Central memory CD8-positive, alpha-beta T cell (primary cell): ENCODE data around the gene OPALIN.

Experiments used
- ATAC-seq: fragments of 150-1000 bp; cut with Tn5 transposase; replicated peaks from 2 replicates; pipeline ENCODE4 v1.10.0; 2022; ENCODE audit warnings: mild to moderate bottlenecking, moderate FRiP score, moderate number of reproducible peaks; ENCODE audit not compliant: poor library complexity, severe bottlenecking; ENCODE audit errors: extremely low read depth
- DNase-seq, 2 donors: peaks; one replicate each; pipeline ENCODE4 v3.0.0; 2021; ENCODE audit warnings: low spot score in 2 of 2
- H3K27ac Mint-ChIP-seq: one replicate; pipeline ENCODE4 v1.8.0; 2022; ENCODE audit warnings: low read depth, mild to moderate bottlenecking, moderate library complexity, mixed read lengths
- H3K27me3 Mint-ChIP-seq: one replicate; pipeline ENCODE4 v1.8.0; 2022; ENCODE audit warnings: mixed read lengths
- H3K36me3 Mint-ChIP-seq: one replicate; pipeline ENCODE4 v1.8.0; 2022; ENCODE audit warnings: mild to moderate bottlenecking, moderate library complexity, mixed read lengths; ENCODE audit not compliant: insufficient read depth
- H3K4me1 Mint-ChIP-seq: one replicate; pipeline ENCODE4 v1.8.0; 2022; ENCODE audit warnings: mixed read lengths
- H3K4me3 Mint-ChIP-seq: one replicate; pipeline ENCODE4 v1.8.0; 2022; ENCODE audit warnings: mild to moderate bottlenecking, moderate library complexity, mixed read lengths
- H3K9me3 Mint-ChIP-seq: one replicate; pipeline ENCODE4 v1.8.0; 2022; ENCODE audit warnings: mixed read lengths

Gene OPALIN

GRCh38 chr10:96341219-96342182, 17.3 kb downstream of the OPALIN start:
- DNase-seq = no peak
- no peaks in the 10 kb centered on the region for H3K9me3 Mint-ChIP-seq
- H3K27me3 Mint-ChIP-seq = peaks cover 45% of the 10 kb centered on the region
- no peaks in the 10 kb centered on the region for H3K36me3 Mint-ChIP-seq
- H3K4me3 Mint-ChIP-seq = no peak overlapping the region
- H3K27ac Mint-ChIP-seq = no peak overlapping the region
- no peak for ATAC-seq
- no peaks in the 10 kb centered on the region for H3K4me1 Mint-ChIP-seq

GRCh38 chr10:96339956-96340904, 18.6 kb downstream of the OPALIN start:
- ATAC-seq (peak; percentile 54), DNase-seq (no peak)
- Mint-ChIP-seq H3K4me1 (no peaks in the 10 kb centered on the region), H3K27ac (no peak overlapping the region), H3K4me3 (no peak overlapping the region), H3K9me3 (no peaks in the 10 kb centered on the region), H3K27me3 (peaks cover 45% of the 10 kb centered on the region), H3K36me3 (no peaks in the 10 kb centered on the region)

- ATAC-seq (no peak), DNase-seq (no peak)
- Mint-ChIP-seq H3K4me3 (no peak overlapping the region), H3K36me3 (no peaks in the 10 kb centered on the region), H3K9me3 (no peaks in the 10 kb centered on the region), H3K27me3 (peaks cover 45% of the 10 kb centered on the region), H3K27ac (no peak overlapping the region), H3K4me1 (no peaks in the 10 kb centered on the region)
Observed at GRCh38 chr10:96339383-96339782, 19.4 kb downstream of the OPALIN start.

GRCh38 chr10:96338279-96338925, 20.4 kb downstream of the OPALIN start:
- Mint-ChIP-seq H3K27ac (no peak overlapping the region), H3K36me3 (no peaks in the 10 kb centered on the region), H3K9me3 (no peaks in the 10 kb centered on the region), H3K27me3 (peaks cover 47% of the 10 kb centered on the region), H3K4me3 (no peak overlapping the region), H3K4me1 (no peaks in the 10 kb centered on the region)
- no peak for DNase-seq
- ATAC-seq = no peak

GRCh38 chr10:96337106-96337505, 21.7 kb downstream of the OPALIN start:
- no peaks in the 10 kb centered on the region for H3K4me1 Mint-ChIP-seq
- no peak for ATAC-seq
- H3K27ac Mint-ChIP-seq = no peak overlapping the region
- H3K27me3 Mint-ChIP-seq = peaks cover 40% of the 10 kb centered on the region
- no peak overlapping the region for H3K4me3 Mint-ChIP-seq
- H3K36me3 Mint-ChIP-seq = peaks cover 1% of the 10 kb centered on the region
- no peak for DNase-seq
- no peaks in the 10 kb centered on the region for H3K9me3 Mint-ChIP-seq

- ATAC-seq = no peak
- no peak overlapping the region for H3K27ac Mint-ChIP-seq
Observed at GRCh38 chr10:96334616-96335526, 23.9 kb downstream of the OPALIN start.

GRCh38 chr10:96333101-96333500, 25.7 kb downstream of the OPALIN start:
- Mint-ChIP-seq H3K9me3 (no peaks in the 10 kb centered on the region), H3K4me1 (no peaks in the 10 kb centered on the region), H3K27me3 (peaks cover 54% of the 10 kb centered on the region), H3K27ac (peak overlapping the region; percentile 10), H3K36me3 (peaks cover 1% of the 10 kb centered on the region), H3K4me3 (no peak overlapping the region)
- no peak for ATAC-seq
- no peak for DNase-seq

More at GRCh38 chr10:96334616-96335526, 23.9 kb downstream of the OPALIN start:
- Mint-ChIP-seq H3K4me1 (no peaks in the 10 kb centered on the region), H3K9me3 (no peaks in the 10 kb centered on the region), H3K36me3 (peaks cover 1% of the 10 kb centered on the region), H3K4me3 (no peak overlapping the region), H3K27me3 (peaks cover 43% of the 10 kb centered on the region)
- DNase-seq = no peak

- Mint-ChIP-seq H3K36me3 (peaks cover 1% of the 10 kb centered on the region), H3K4me1 (no peaks in the 10 kb centered on the region), H3K27me3 (peaks cover 28% of the 10 kb centered on the region), H3K27ac (no peak overlapping the region), H3K9me3 (no peaks in the 10 kb centered on the region), H3K4me3 (no peak overlapping the region)
- ATAC-seq = no peak
- DNase-seq = no peak
Observed at GRCh38 chr10:96327462-96327861, 31.3 kb downstream of the OPALIN start.

- no peak for ATAC-seq
- no peaks in the 10 kb centered on the region for H3K9me3 Mint-ChIP-seq
- no peaks in the 10 kb centered on the region for H3K36me3 Mint-ChIP-seq
- H3K27me3 Mint-ChIP-seq = peaks cover 34% of the 10 kb centered on the region
- no peak overlapping the region for H3K4me3 Mint-ChIP-seq
- DNase-seq = no peak
- no peak overlapping the region for H3K27ac Mint-ChIP-seq
- no peaks in the 10 kb centered on the region for H3K4me1 Mint-ChIP-seq
Observed at GRCh38 chr10:96325719-96326373, 33.0 kb downstream of the OPALIN start.

- H3K4me1 Mint-ChIP-seq = no peaks in the 10 kb centered on the region
Observed at GRCh38 chr10:96324447-96324846, 34.4 kb downstream of the OPALIN start.

GRCh38 chr10:96322275-96322674, 36.5 kb downstream of the OPALIN start:
- Mint-ChIP-seq H3K27ac (no peak overlapping the region), H3K36me3 (no peaks in the 10 kb centered on the region), H3K4me3 (no peak overlapping the region), H3K4me1 (no peaks in the 10 kb centered on the region), H3K27me3 (peaks cover 33% of the 10 kb centered on the region), H3K9me3 (no peaks in the 10 kb centered on the region)
- ATAC-seq = no peak
- no peak for DNase-seq

More at GRCh38 chr10:96324447-96324846, 34.4 kb downstream of the OPALIN start:
- ATAC-seq = no peak
- Mint-ChIP-seq H3K9me3 (no peaks in the 10 kb centered on the region), H3K27ac (no peak overlapping the region), H3K36me3 (no peaks in the 10 kb centered on the region), H3K4me3 (no peak overlapping the region), H3K27me3 (peaks cover 45% of the 10 kb centered on the region)
- no peak for DNase-seq
